Measurements from ENCODE around the gene SLC27A4.

- no peak for TF ChIP-seq REST (IDR thresholded peaks at IDR 0.05; ENCODE audit: low read depth, low read length)
- TF ChIP-seq SKIL (IDR thresholded peaks at IDR 0.05; ENCODE audit: low read depth, poor library complexity, severe bottlenecking): no peak
- TF ChIP-seq FOS (IDR thresholded peaks at IDR 0.05; ENCODE audit: borderline replicate concordance, extremely low read depth, insufficient read length): no peak
These were observed 56.8 kb downstream of the SLC27A4 start for GRCh38 chr9:128396970-128397613.

Measured in GM12878 (cell line).